ENCODE results near the gene CAMK1D.

DNA sequence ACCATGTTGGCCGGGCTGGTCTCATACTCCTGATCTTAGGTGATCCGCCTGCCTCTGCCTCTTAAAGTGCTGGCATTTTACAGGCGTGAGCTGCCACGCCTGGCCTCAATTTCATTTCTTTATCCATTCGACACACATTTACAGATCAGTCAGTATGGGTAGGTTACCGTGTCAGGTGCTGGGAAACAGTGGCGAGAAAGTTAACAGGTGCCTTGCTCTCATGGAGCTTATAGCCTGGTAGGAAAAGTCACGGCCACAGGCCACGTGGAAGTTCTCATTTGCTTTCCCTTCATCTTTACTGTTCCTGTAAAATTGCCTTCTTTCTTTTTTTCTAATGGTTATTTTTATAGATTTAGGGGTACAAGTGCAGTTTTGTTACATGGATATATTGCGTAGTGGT lies 2.6 kb upstream of the CAMK1D start:
- TF ChIP-seq TAF1 (IDR thresholded peaks at IDR 0.05; ENCODE audit: low read depth, low read length) (no peak), CEBPB (IDR thresholded peaks at IDR 0.05; ENCODE audit: low read depth, low read length) (no peak), MAFK (IDR thresholded peaks at IDR 0.05; ENCODE audit: low read depth, low read length) (no peak), RNF2 (IDR thresholded peaks at IDR 0.05; ENCODE audit: borderline replicate concordance, low read depth, low read length, missing control alignments, poor library complexity, severe bottlenecking) (no peak), POLR2A (IDR thresholded peaks at IDR 0.05; ENCODE audit: control extremely low read depth in 1 of 2, low read depth in 2 of 2, low read length in 2 of 2) (no peak), ASH2L (IDR thresholded peaks at IDR 0.05; ENCODE audit: low read length) (no peak), BRCA1 (IDR thresholded peaks at IDR 0.05; ENCODE audit: low read depth, low read length) (no peak), CHD2 (IDR thresholded peaks at IDR 0.05; ENCODE audit: low read length) (no peak)
- TF ChIP-seq, protein P1, sequence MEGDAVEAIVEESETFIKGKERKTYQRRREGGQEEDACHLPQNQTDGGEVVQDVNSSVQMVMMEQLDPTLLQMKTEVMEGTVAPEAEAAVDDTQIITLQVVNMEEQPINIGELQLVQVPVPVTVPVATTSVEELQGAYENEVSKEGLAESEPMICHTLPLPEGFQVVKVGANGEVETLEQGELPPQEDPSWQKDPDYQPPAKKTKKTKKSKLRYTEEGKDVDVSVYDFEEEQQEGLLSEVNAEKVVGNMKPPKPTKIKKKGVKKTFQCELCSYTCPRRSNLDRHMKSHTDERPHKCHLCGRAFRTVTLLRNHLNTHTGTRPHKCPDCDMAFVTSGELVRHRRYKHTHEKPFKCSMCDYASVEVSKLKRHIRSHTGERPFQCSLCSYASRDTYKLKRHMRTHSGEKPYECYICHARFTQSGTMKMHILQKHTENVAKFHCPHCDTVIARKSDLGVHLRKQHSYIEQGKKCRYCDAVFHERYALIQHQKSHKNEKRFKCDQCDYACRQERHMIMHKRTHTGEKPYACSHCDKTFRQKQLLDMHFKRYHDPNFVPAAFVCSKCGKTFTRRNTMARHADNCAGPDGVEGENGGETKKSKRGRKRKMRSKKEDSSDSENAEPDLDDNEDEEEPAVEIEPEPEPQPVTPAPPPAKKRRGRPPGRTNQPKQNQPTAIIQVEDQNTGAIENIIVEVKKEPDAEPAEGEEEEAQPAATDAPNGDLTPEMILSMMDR (IDR thresholded peaks at IDR 0.05; ENCODE audit: control extremely low read depth in 1 of 3, insufficient read depth in 1 of 3, low read depth in 1 of 3, low read length in 3 of 3): no peak

All from H1 (cell line).